OCI-LY3 (cell line): ENCODE results near the gene GRPR.

Experiments used
- H2AFZ ChIP-seq: fragments of 200-600, 300-600 bp; shearing (Covaris generic); 2 replicates; pipeline ENCODE4 v1.6.0; 2014; ENCODE audit warnings: antibody characterized with exemption, low read depth, low read length
- H3K27ac ChIP-seq: fragments of 200-600, 300-600 bp; sonication (generic); 2 replicates; pipeline ENCODE4 v1.5.1; 2014; ENCODE audit warnings: mild to moderate bottlenecking, low read length, moderate library complexity, mixed read lengths
- H3K27me3 ChIP-seq: fragments of 200-600, 300-600 bp; sonication (generic); 2 replicates; pipeline ENCODE4 v1.6.1; 2014; ENCODE audit warnings: low read depth, low read length, mixed read lengths
- H3K36me3 ChIP-seq: fragments of 200-600, 300-600 bp; sonication (generic); replicated peaks from 2 replicates; pipeline ENCODE3; 2014; ENCODE audit warnings: low read depth, low read length, mixed read lengths
- H3K4me1 ChIP-seq: fragments of 300-600, 200-600 bp; sonication (generic); 2 replicates; pipeline ENCODE4 v1.6.1; 2014; ENCODE audit warnings: low read length, mixed read lengths
- H3K4me2 ChIP-seq: fragments of 200-600, 300-600 bp; sonication (generic); 2 replicates; pipeline ENCODE4 v1.6.1; 2014; ENCODE audit warnings: low read length, mixed read lengths
- H3K4me3 ChIP-seq: fragments of 300-600, 200-600 bp; sonication (generic); 2 replicates; pipeline ENCODE4 v1.5.1; 2014; ENCODE audit warnings: antibody characterized with exemption, mild to moderate bottlenecking, low read length, moderate library complexity
- H3K79me2 ChIP-seq: fragments of 300-600, 200-600 bp; shearing (Covaris generic); 2 replicates; pipeline ENCODE4 v1.6.1; 2014; ENCODE audit warnings: mild to moderate bottlenecking, low read length, mixed read lengths
- H3K9ac ChIP-seq: fragments of 300-600, 200-600 bp; shearing (Covaris generic); 2 replicates; pipeline ENCODE4 v1.6.0; 2014; ENCODE audit warnings: mild to moderate bottlenecking, low read length, moderate library complexity
- H3K9me3 ChIP-seq: fragments of 200-600, 300-600 bp; shearing (Covaris generic); 2 replicates; pipeline ENCODE4 v1.6.1; 2014; ENCODE audit warnings: low read length, mixed read lengths; ENCODE audit not compliant: insufficient read depth
- H4K20me1 ChIP-seq: fragments of 200-600, 300-600 bp; sonication (generic); 2 replicates; pipeline ENCODE4 v1.6.1; 2016; ENCODE audit warnings: low read length, mixed read lengths; ENCODE audit not compliant: insufficient read depth
- CTCF ChIP-seq: fragments of 200-600, 300-600 bp; sonication (generic); IDR thresholded peaks from 2 replicates; pipeline ENCODE4 v1.5.1; 2014; ENCODE audit warnings: antibody characterized with exemption, low read length, low read depth
- EZH2phosphoT487 ChIP-seq: fragments of 200-600 bp; shearing (Covaris generic); IDR thresholded peaks from 2 replicates; pipeline ENCODE4 v1.6.1; 2018; ENCODE audit warnings: antibody characterized with exemption, mixed run types, low read depth

Gene GRPR

GRCh38 chrX:16162391-16162790, 39.0 kb downstream of the GRPR start:
- no peaks in the 10 kb centered on the region for H3K36me3 ChIP-seq
- no peak overlapping the region for H3K4me3 ChIP-seq
- H3K9ac ChIP-seq: no peak overlapping the region
- no peak overlapping the region for H2AFZ ChIP-seq
- H3K4me2 ChIP-seq: no peak overlapping the region
- TF ChIP-seq CTCF (no peak), EZH2phosphoT487 (no peak)
- no peaks in the 10 kb centered on the region for H3K79me2 ChIP-seq
- H3K27ac ChIP-seq: no peak overlapping the region
- H3K4me1 ChIP-seq: no peaks in the 10 kb centered on the region
- no peaks in the 10 kb centered on the region for H3K27me3 ChIP-seq
- H4K20me1 ChIP-seq: no peaks in the 10 kb centered on the region
- H3K9me3 ChIP-seq: no peaks in the 10 kb centered on the region

- Histone ChIP-seq H3K4me2 (no peak overlapping the region), H3K4me1 (no peaks in the 10 kb centered on the region), H3K79me2 (no peaks in the 10 kb centered on the region), H3K9ac (no peak overlapping the region), H3K36me3 (no peaks in the 10 kb centered on the region), H3K4me3 (no peak overlapping the region), H3K9me3 (no peaks in the 10 kb centered on the region), H2AFZ (no peak overlapping the region), H4K20me1 (no peaks in the 10 kb centered on the region), H3K27ac (no peak overlapping the region), H3K27me3 (no peaks in the 10 kb centered on the region)
- TF ChIP-seq CTCF (no peak), EZH2phosphoT487 (no peak)
Measured at GRCh38 chrX:16164748-16165147, 41.4 kb downstream of the GRPR start.

- H3K9me3 ChIP-seq: no peaks in the 10 kb centered on the region
- no peaks in the 10 kb centered on the region for H3K79me2 ChIP-seq
- H3K36me3 ChIP-seq: no peaks in the 10 kb centered on the region
- no peaks in the 10 kb centered on the region for H3K27me3 ChIP-seq
- H4K20me1 ChIP-seq: no peaks in the 10 kb centered on the region
- H3K4me2 ChIP-seq: no peak within 1 kb of the TSS
- TF ChIP-seq CTCF (no peak), EZH2phosphoT487 (no peak)
- no peak within 1 kb of the TSS for H3K4me3 ChIP-seq
- no peak within 1 kb of the TSS for H3K27ac ChIP-seq
- H2AFZ ChIP-seq: no peak within 1 kb of the TSS
- H3K9ac ChIP-seq: no peak within 1 kb of the TSS
- no peaks in the 10 kb centered on the region for H3K4me1 ChIP-seq
Measured at GRCh38 chrX:16167181-16167580, 43.8 kb downstream of the GRPR start, which contains the start of gene MAGEB17. TSS of gene MAGEB17 (plus strand) at chrX:16167481. CDS start at chrX:16170383, 2,902 bp downstream.

GRCh38 chrX:16171039-16171438, 47.7 kb downstream of the GRPR start:
- H3K27me3 ChIP-seq: no peaks in the 10 kb centered on the region
- H3K9ac ChIP-seq: no peak overlapping the region
- no peak overlapping the region for H3K4me2 ChIP-seq
- TF ChIP-seq EZH2phosphoT487: no peak
- no peak for TF ChIP-seq CTCF
- H2AFZ ChIP-seq: no peak overlapping the region
- H3K79me2 ChIP-seq: no peaks in the 10 kb centered on the region
- H3K4me3 ChIP-seq: no peak overlapping the region
- H3K4me1 ChIP-seq: no peaks in the 10 kb centered on the region
- no peaks in the 10 kb centered on the region for H3K9me3 ChIP-seq
- no peaks in the 10 kb centered on the region for H3K36me3 ChIP-seq
- H4K20me1 ChIP-seq: no peaks in the 10 kb centered on the region
- no peak overlapping the region for H3K27ac ChIP-seq
